H9 (cell line): Measurements from ENCODE around the gene PNKP. TPM values are rescaled to one million over a fixed set of nuclear protein-coding genes. Genes with fewer than 3 reads are reported as not detected.

Experiments used
- DNase-seq: peaks from one replicate; pipeline ENCODE4 v3.0.0-alpha.2; 2017
- H2AFZ ChIP-seq: one replicate; pipeline ENCODE4 v1.6.1; 2013; ENCODE audit warnings: mild to moderate bottlenecking, low read length, control low read depth, moderate library complexity
- H2AK5ac ChIP-seq: 2 replicates; pipeline ENCODE4 v1.6.1; 2013; ENCODE audit warnings: low read length, control low read depth, mixed read lengths; ENCODE audit not compliant: insufficient read length
- H2BK120ac ChIP-seq: one replicate; pipeline ENCODE4 v1.6.1; 2013; ENCODE audit warnings: low read depth, mild to moderate bottlenecking, low read length, control low read depth, inconsistent platforms; ENCODE audit not compliant: poor library complexity, severe bottlenecking
- H2BK12ac ChIP-seq: 2 replicates; pipeline ENCODE4 v1.6.1; 2013; ENCODE audit warnings: low read length, control low read depth, mixed read lengths, low read depth; ENCODE audit not compliant: insufficient read length
- H2BK15ac ChIP-seq: 2 replicates; pipeline ENCODE4 v1.6.1; 2013; ENCODE audit warnings: low read depth, low read length, control low read depth
- H2BK20ac ChIP-seq: one replicate; pipeline ENCODE4 v1.6.1; 2013; ENCODE audit warnings: low read depth, mild to moderate bottlenecking, low read length, control low read depth, inconsistent platforms; ENCODE audit not compliant: poor library complexity, severe bottlenecking
- H2BK5ac ChIP-seq: 2 replicates; pipeline ENCODE4 v1.6.1; 2013; ENCODE audit warnings: low read length, control low read depth, mixed read lengths; ENCODE audit not compliant: insufficient read length
- H3K14ac ChIP-seq: 2 replicates; pipeline ENCODE4 v1.6.1; 2013; ENCODE audit warnings: low read length, control low read depth; ENCODE audit not compliant: insufficient read depth
- H3K18ac ChIP-seq: 2 replicates; pipeline ENCODE4 v1.6.1; 2013; ENCODE audit warnings: low read depth, mild to moderate bottlenecking, mixed read lengths, low read length, control low read depth; ENCODE audit not compliant: insufficient read length
- H3K23ac ChIP-seq: 2 replicates; pipeline ENCODE4 v1.6.1; 2013; ENCODE audit warnings: low read length, control low read depth, mixed read lengths, low read depth; ENCODE audit not compliant: insufficient read length
- H3K23me2 ChIP-seq: 2 replicates; pipeline ENCODE4 v1.6.1; 2013; ENCODE audit warnings: low read depth, mild to moderate bottlenecking, mixed read lengths, low read length, control low read depth; ENCODE audit not compliant: insufficient read length, poor library complexity, severe bottlenecking
- H3K27ac ChIP-seq: 2 replicates; pipeline ENCODE4 v1.5.1; 2013; ENCODE audit warnings: low read length, control low read depth, mixed read lengths, low read depth; ENCODE audit not compliant: insufficient read length
- H3K27me3 ChIP-seq: 2 replicates; pipeline ENCODE4 v1.6.1; 2013; ENCODE audit warnings: low read length, control low read depth, inconsistent platforms; ENCODE audit not compliant: insufficient read depth
- H3K4ac ChIP-seq: 2 replicates; pipeline ENCODE4 v1.6.1; 2013; ENCODE audit warnings: low read depth, mild to moderate bottlenecking, control low read depth, inconsistent platforms, low read length, moderate library complexity
- H3K4me1 ChIP-seq: 2 replicates; pipeline ENCODE4 v1.6.1; 2013; ENCODE audit warnings: low read length, control low read depth, inconsistent platforms; ENCODE audit not compliant: insufficient read depth
- H3K4me2 ChIP-seq: 2 replicates; pipeline ENCODE4 v1.6.1; 2013; ENCODE audit warnings: low read length, control low read depth, mixed read lengths; ENCODE audit not compliant: insufficient read length, insufficient read depth
- H3K56ac ChIP-seq: 2 replicates; pipeline ENCODE4 v1.6.1; 2013; ENCODE audit warnings: low read depth, mild to moderate bottlenecking, mixed read lengths, low read length, control low read depth; ENCODE audit not compliant: insufficient read length
- H3K79me1 ChIP-seq: 2 replicates; pipeline ENCODE4 v1.6.1; 2013; ENCODE audit warnings: low read depth, mild to moderate bottlenecking, moderate library complexity, low read length, control low read depth, inconsistent platforms; ENCODE audit not compliant: insufficient read depth, poor library complexity, severe bottlenecking
- H3K79me2 ChIP-seq: 2 replicates; pipeline ENCODE4 v1.6.1; 2013; ENCODE audit warnings: low read length, control low read depth, inconsistent platforms; ENCODE audit not compliant: insufficient read depth
- H3K9ac ChIP-seq: 2 replicates; pipeline ENCODE4 v1.6.1; 2013; ENCODE audit warnings: low read length, control low read depth, mixed read lengths; ENCODE audit not compliant: insufficient read length; ENCODE audit errors: extremely low read depth
- H3K9me3 ChIP-seq: one replicate; pipeline ENCODE4 v1.6.1; 2013; ENCODE audit warnings: low read depth, low read length, inconsistent platforms; ENCODE audit not compliant: control insufficient read depth
- H3T11ph ChIP-seq: one replicate; pipeline ENCODE4 v1.6.1; 2013; ENCODE audit warnings: mild to moderate bottlenecking, low read length, control low read depth, inconsistent platforms
- H4K20me1 ChIP-seq: one replicate; pipeline ENCODE4 v1.6.1; 2013; ENCODE audit not compliant: control insufficient read depth, insufficient read length, insufficient read depth
- H4K5ac ChIP-seq: 2 replicates; pipeline ENCODE4 v1.6.1; 2013; ENCODE audit warnings: low read depth, mild to moderate bottlenecking, mixed read lengths, low read length, control low read depth; ENCODE audit not compliant: insufficient read length
- H4K8ac ChIP-seq: replicated peaks from 2 replicates; pipeline ENCODE4 v1.6.1; 2013; ENCODE audit warnings: low read length, control low read depth, mixed read lengths, low read depth; ENCODE audit not compliant: insufficient read length
- H4K91ac ChIP-seq: 2 replicates; pipeline ENCODE4 v1.6.1; 2013; ENCODE audit warnings: low read depth, mild to moderate bottlenecking, moderate library complexity, mixed read lengths, low read length, control low read depth; ENCODE audit not compliant: insufficient read length
- H3K27ac Mint-ChIP-seq, 3 experiments: 2 replicates in 2 of 3; 3 replicates in 1 of 3; pipeline ENCODE4 v1.8.0; 2020 to 2021; ENCODE audit warnings: mixed read lengths in 3 of 3, mild to moderate bottlenecking in 1 of 3, moderate library complexity in 1 of 3
- H3K27me3 Mint-ChIP-seq: 2 replicates; pipeline ENCODE4 v1.8.0; 2021; ENCODE audit warnings: low read depth, mild to moderate bottlenecking, moderate library complexity, mixed read lengths
- H3K36me3 Mint-ChIP-seq, 3 experiments: 2 replicates in 2 of 3; 3 replicates in 1 of 3; pipeline ENCODE4 v1.8.0; 2020 to 2021; ENCODE audit warnings: low read depth in 3 of 3, mixed read lengths in 3 of 3; ENCODE audit not compliant: insufficient read depth in 1 of 3
- H3K4me1 Mint-ChIP-seq, 2 experiments: 2 replicates each; pipeline ENCODE4 v1.8.0; 2020; ENCODE audit warnings: mixed read lengths in 2 of 2
- H3K4me3 Mint-ChIP-seq, 2 experiments: 2 replicates in 1 of 2; 3 replicates in 1 of 2; pipeline ENCODE4 v1.8.0; 2020 to 2021; ENCODE audit warnings: mild to moderate bottlenecking in 2 of 2, mixed read lengths in 2 of 2, moderate library complexity in 1 of 2
- H3K9me3 Mint-ChIP-seq, 2 experiments: 2 replicates in 1 of 2; 3 replicates in 1 of 2; pipeline ENCODE4 v1.8.0; 2020; ENCODE audit warnings: mild to moderate bottlenecking in 2 of 2, mixed read lengths in 2 of 2, moderate library complexity in 1 of 2
- WGBS: extraction: QIAGEN DNeasy Blood & Tissue Kit; methylation state at CpG from one replicate; pipeline ENCODE4 v1.1.7; 2013; ENCODE audit warnings: missing lambda C conversion rate, low lambda C conversion rate, mixed read lengths; ENCODE audit not compliant: insufficient read length; ENCODE audit errors: extremely low coverage; 5-methylcytosine and 5-hydroxymethylcytosine counted together
- total RNA-seq: library from RNA; stranded (reverse); gene quantifications from 2 replicates; pipeline ENCODE4 v1.2.1, GENCODE V29; 2021
- TF ChIP-seq, protein P1 (sequence below): fragments of 200-600 bp; sonication (generic); conservative IDR thresholded peaks from 3 replicates; pipeline ENCODE4 v1.8.0; 2021; ENCODE audit warnings: antibody characterized with exemption, mild to moderate bottlenecking

Gene PNKP
- total RNA-seq, 1 experiment from 2014 or later, result 157 TPM

DNA sequence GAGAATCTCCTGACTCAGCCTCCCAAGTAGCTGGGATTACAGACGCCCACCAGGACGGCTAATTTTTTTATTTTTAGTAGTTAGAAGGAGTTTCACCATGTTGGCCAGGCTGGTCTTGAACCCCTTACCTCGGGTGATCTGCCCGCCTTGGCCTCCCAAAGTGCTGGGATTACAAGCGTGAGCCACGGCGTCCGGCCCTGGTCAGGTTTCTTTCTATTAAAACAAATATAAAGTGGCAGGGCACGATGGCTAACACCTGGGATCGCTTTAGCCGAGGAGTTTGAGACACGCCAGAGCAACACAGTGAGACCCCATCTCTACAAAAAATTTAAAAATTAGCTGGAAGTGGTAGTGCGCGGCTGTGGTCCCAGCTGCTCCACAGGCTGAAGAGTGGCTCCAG is 50.8 kb downstream of the PNKP start:
- no peak overlapping the region for H3K23ac ChIP-seq
- no peak overlapping the region for H4K8ac ChIP-seq
- DNase-seq, result no peak
- no peak overlapping the region for H2BK12ac ChIP-seq
- no peak overlapping the region for H3T11ph ChIP-seq
- Mint-ChIP-seq H3K36me3 (peaks cover 6 to 17% (median 10%) of the 10 kb centered on the region in 3 experiments), H3K9me3 (no peaks in the 10 kb centered on the region), H3K27ac (0 out of 7 replicates have a peak overlapping the region, but pooled peaks of 1 of the 3 experiments have one; percentile 15), H3K4me1 (peaks cover 16 to 35% of the 10 kb centered on the region in 2 experiments), H3K4me3 (peak overlapping the region in 1 of 2 experiments; percentile 40; a peak in 2 of 5 replicates), H3K27me3 (no peaks in the 10 kb centered on the region)
- H2BK15ac ChIP-seq, result no peak overlapping the region
- H3K14ac ChIP-seq, result peak overlapping the region; percentile 74; the same call in 1 of the 2 replicates
- no peak overlapping the region for H2BK5ac ChIP-seq
- peak overlapping the region; percentile 95 for H3K18ac ChIP-seq
- peaks cover 10% of the 10 kb centered on the region for H3K23me2 ChIP-seq
- peaks cover 5% of the 10 kb centered on the region; the same call in 1 of the 2 replicates for H3K79me2 ChIP-seq
- peaks cover 11% of the 10 kb centered on the region for H3K79me1 ChIP-seq
- H3K56ac ChIP-seq, result no peak overlapping the region
- H2BK120ac ChIP-seq, result peak overlapping the region; percentile 89
- no peaks in the 10 kb centered on the region for H3K27me3 ChIP-seq
- H3K9me3 ChIP-seq, result no peaks in the 10 kb centered on the region
- H4K5ac ChIP-seq, result no peak overlapping the region
- H4K20me1 ChIP-seq, result no peaks in the 10 kb centered on the region
- no peak overlapping the region for H3K4me2 ChIP-seq
- H3K27ac ChIP-seq, result no peak overlapping the region
- peak overlapping the region; percentile 87 for H4K91ac ChIP-seq
- H3K4me1 ChIP-seq, result peaks cover 6% of the 10 kb centered on the region
- no peak overlapping the region for H2AFZ ChIP-seq
- no peak overlapping the region for H3K9ac ChIP-seq
- H2BK20ac ChIP-seq, result no peak overlapping the region
- TF ChIP-seq, protein P1, sequence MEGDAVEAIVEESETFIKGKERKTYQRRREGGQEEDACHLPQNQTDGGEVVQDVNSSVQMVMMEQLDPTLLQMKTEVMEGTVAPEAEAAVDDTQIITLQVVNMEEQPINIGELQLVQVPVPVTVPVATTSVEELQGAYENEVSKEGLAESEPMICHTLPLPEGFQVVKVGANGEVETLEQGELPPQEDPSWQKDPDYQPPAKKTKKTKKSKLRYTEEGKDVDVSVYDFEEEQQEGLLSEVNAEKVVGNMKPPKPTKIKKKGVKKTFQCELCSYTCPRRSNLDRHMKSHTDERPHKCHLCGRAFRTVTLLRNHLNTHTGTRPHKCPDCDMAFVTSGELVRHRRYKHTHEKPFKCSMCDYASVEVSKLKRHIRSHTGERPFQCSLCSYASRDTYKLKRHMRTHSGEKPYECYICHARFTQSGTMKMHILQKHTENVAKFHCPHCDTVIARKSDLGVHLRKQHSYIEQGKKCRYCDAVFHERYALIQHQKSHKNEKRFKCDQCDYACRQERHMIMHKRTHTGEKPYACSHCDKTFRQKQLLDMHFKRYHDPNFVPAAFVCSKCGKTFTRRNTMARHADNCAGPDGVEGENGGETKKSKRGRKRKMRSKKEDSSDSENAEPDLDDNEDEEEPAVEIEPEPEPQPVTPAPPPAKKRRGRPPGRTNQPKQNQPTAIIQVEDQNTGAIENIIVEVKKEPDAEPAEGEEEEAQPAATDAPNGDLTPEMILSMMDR, result no peak
- H2AK5ac ChIP-seq, result no peak overlapping the region
- no peak overlapping the region; the same call in 1 of the 2 replicates for H3K4ac ChIP-seq
- WGBS, result no CpG with 5 or more reads among the region's 14 CpGs
